Esophagus (tissue), 2 donors: Measurements from ENCODE around the gene MAP3K15. TPM values are rescaled to one million over a fixed set of nuclear protein-coding genes. Genes with fewer than 3 reads are reported as not detected.

Experiments used
- H3K27ac ChIP-seq, 2 donors: one replicate each; pipeline ENCODE4 v1.5.1; 2013; ENCODE audit warnings: low read depth in 2 of 2, mild to moderate bottlenecking in 2 of 2, inconsistent platforms in 1 of 2, low read length in 1 of 2, moderate library complexity in 1 of 2
- H3K27me3 ChIP-seq, 2 donors: one replicate each; pipeline ENCODE4 v1.6.1; 2013; ENCODE audit warnings: low read length in 2 of 2, control low read depth in 1 of 2, mild to moderate bottlenecking in 1 of 2; ENCODE audit not compliant: insufficient read depth in 2 of 2, control insufficient read depth in 1 of 2
- H3K36me3 ChIP-seq, 2 donors: one replicate each; pipeline ENCODE4 v1.6.1; 2013; ENCODE audit warnings: low read length in 1 of 2; ENCODE audit not compliant: control insufficient read depth in 2 of 2, insufficient read depth in 2 of 2
- H3K4me1 ChIP-seq, 2 donors: one replicate each; pipeline ENCODE4 v1.6.1; 2013; ENCODE audit warnings: low read length in 1 of 2; ENCODE audit not compliant: control insufficient read depth in 2 of 2, insufficient read depth in 2 of 2
- H3K4me3 ChIP-seq, 2 donors: one replicate each; pipeline ENCODE4 v1.5.1; 2013; ENCODE audit warnings: low read length in 2 of 2, mild to moderate bottlenecking in 2 of 2, low read depth in 1 of 2, moderate library complexity in 1 of 2
- H3K9me3 ChIP-seq, 2 donors: one replicate each; pipeline ENCODE4 v1.6.1; 2013; ENCODE audit warnings: mild to moderate bottlenecking in 2 of 2, low read depth in 1 of 2, low read length in 1 of 2, moderate library complexity in 1 of 2; ENCODE audit not compliant: control insufficient read depth in 2 of 2, insufficient read depth in 1 of 2
- WGBS, 2 donors: extraction: QIAGEN DNeasy Blood & Tissue Kit; methylation state at CpG; one replicate each; pipeline ENCODE4 v1.1.7; 2013; 5-methylcytosine and 5-hydroxymethylcytosine counted together
- polyA plus RNA-seq, 2 donors: library from polyadenylated mRNA; stranded (reverse); fragments of 200-250 nt; gene quantifications; one replicate each; pipeline ENCODE4 v1.2.3, GENCODE V29; 2013
- donor health status: healthy with polysubstance abuse.
- donor health status: Bipolar disorder and iron deficiency.

Gene MAP3K15
- polyA plus RNA-seq, 2 donors: 0.04 to 0.06 TPM

DNA sequence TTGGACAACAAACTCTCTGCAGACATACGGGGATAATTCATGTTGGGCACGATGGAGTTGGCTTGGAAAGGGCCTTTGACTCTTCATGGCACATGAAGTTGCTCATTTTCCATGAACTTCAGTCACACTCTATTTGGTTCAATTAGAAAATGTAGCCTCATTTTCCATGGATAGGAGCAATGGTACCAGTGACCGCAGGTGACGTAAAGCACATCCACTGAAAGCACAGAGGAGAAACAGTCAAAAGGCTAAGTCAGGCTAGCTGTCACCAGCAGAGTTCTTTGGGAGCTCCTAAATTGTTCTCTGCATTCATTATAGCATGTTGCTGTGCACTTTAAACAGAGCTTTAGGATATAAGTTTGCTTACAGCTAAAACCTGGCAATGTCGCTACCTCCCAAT is 39.9 kb upstream of the MAP3K15 start:
- Histone ChIP-seq H3K36me3 (no peaks in the 10 kb centered on the region), H3K4me1 (no peaks in the 10 kb centered on the region), H3K27ac (no peak overlapping the region), H3K27me3 (no peaks in the 10 kb centered on the region), H3K4me3 (no peak overlapping the region), H3K9me3 (no peaks in the 10 kb centered on the region)
- WGBS, 2 donors: 83 to 87% methylated on average over 5 of the region's 5 CpGs

DNA sequence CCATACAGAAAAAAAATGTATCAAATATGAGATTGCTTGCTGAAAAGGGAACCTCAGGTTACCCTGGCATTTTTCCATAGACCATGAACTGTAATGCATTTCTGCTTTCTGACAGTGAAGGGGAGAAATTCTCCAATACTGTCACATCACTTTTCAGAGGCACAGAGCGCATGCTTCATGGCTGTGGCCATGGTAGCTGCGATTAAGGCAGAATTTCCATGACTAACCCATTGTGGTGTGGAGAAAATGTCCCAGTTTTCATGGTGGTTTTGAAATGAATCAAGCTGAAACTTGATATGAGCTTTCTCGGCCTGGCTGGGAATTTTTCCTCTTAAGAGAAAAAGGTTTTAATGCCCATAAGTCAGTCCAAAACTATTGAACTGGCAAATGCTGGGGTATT is 39.5 kb upstream of the MAP3K15 start:
- 62 to 72% methylated on average over 3 of the region's 3 CpGs for WGBS, 2 donors
- Histone ChIP-seq H3K36me3 (no peaks in the 10 kb centered on the region), H3K4me3 (no peak overlapping the region), H3K27ac (no peak overlapping the region), H3K9me3 (no peaks in the 10 kb centered on the region), H3K27me3 (no peaks in the 10 kb centered on the region), H3K4me1 (no peaks in the 10 kb centered on the region)

DNA sequence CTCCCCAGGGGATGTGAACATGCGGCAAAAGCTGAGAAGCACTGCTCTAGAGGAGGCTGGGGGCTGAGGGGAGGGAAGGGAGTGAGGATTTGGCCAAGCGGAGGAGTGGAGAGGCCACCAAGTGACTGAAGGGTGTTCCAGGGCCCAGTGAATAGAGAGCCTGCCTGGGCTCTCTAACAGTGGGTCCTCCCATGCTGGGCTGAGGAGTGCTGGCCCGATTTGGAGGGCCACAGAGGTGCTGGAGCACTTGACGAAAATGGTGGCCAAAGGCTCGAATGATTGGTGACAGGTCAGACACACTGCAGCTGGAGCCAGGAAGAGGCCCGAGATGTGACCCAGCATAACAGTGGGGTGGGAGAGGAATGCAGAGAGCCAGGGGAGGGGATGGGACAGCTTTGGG is 37.5 kb upstream of the MAP3K15 start:
- WGBS, 2 donors: 85 to 92% methylated on average over 6 of the region's 6 CpGs
- no peaks in the 10 kb centered on the region for H3K9me3 ChIP-seq
- no peaks in the 10 kb centered on the region for H3K36me3 ChIP-seq

DNA sequence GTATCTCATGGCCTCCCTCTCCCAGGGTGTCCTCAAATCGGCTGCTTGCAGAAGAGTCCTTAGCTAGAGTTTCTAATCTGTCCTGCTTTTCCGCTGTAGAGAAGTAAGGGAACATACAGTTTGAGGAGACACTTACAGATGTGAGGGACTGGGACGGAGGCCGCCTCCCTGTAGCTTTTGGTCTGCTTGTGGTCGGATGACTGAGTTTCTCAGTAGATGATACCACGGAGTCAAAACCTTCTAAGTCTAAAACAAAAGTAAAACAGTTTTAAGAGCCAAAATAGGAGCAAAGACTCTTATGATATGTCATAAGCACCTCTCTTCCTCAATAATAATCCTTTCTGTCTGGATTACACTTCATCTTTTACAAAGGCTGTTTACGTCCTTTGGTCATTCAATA is 34.5 kb upstream of the MAP3K15 start:
- Histone ChIP-seq H3K27ac (no peak overlapping the region), H3K36me3 (no peaks in the 10 kb centered on the region), H3K9me3 (no peaks in the 10 kb centered on the region), H3K4me3 (no peak overlapping the region), H3K27me3 (no peaks in the 10 kb centered on the region), H3K4me1 (no peaks in the 10 kb centered on the region)
- 86 to 88% methylated on average over 7 of the region's 7 CpGs for WGBS, 2 donors

More for the DNA sequence above, 37.5 kb upstream of the MAP3K15 start:
- no peaks in the 10 kb centered on the region for H3K4me1 ChIP-seq
- H3K27ac ChIP-seq: no peak overlapping the region
- no peak overlapping the region for H3K4me3 ChIP-seq
- H3K27me3 ChIP-seq: no peaks in the 10 kb centered on the region

DNA sequence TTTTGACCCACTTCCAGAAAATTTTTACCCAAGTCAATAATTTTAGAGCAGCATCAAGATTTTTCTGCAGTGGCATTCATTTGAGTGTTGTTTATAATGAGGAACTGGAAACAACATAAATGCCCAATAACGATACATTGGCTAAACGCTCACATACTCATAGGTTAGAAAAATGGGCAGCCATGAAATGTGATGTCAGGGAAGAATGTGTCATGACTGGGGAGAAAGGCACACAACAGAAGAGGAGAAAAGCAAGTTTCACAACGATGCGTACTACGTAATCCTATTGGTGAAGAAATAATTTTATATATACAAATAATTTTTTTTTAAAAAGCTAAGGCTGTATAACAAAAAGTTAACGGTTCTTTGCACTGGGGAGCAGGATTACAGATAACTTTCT is 33.6 kb upstream of the MAP3K15 start:
- H3K9me3 ChIP-seq: no peaks in the 10 kb centered on the region
- no peaks in the 10 kb centered on the region for H3K36me3 ChIP-seq
- no peak overlapping the region for H3K4me3 ChIP-seq
- no peaks in the 10 kb centered on the region for H3K27me3 ChIP-seq
- WGBS, 2 donors: 90 to 93% methylated on average over 6 of the region's 6 CpGs
- no peaks in the 10 kb centered on the region for H3K4me1 ChIP-seq
- H3K27ac ChIP-seq: no peak overlapping the region

DNA sequence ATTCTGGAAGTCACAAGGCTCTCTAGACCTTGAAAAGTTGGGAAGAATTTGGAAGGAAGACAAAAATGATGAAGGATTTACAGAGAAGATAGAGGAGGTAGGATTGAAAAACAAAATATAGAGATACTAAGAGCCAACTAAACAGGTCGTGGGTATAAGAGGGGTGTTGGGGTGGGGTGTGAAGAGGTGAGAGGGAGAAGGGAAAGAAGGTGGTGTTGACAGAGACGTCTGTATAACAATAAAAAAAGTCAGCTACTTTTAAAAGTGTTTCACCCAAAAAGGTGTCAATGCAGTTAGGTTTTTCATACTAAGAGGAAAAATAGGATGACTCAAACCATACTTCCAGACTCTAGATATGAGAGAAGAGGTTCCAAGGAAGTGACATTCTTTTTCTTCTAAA is 33.0 kb upstream of the MAP3K15 start:
- Histone ChIP-seq H3K27ac (no peak overlapping the region), H3K4me1 (no peaks in the 10 kb centered on the region), H3K9me3 (no peaks in the 10 kb centered on the region), H3K27me3 (no peaks in the 10 kb centered on the region), H3K4me3 (no peak overlapping the region), H3K36me3 (no peaks in the 10 kb centered on the region)
- 51 to 73% methylated on average over 2 of the region's 2 CpGs for WGBS, 2 donors

DNA sequence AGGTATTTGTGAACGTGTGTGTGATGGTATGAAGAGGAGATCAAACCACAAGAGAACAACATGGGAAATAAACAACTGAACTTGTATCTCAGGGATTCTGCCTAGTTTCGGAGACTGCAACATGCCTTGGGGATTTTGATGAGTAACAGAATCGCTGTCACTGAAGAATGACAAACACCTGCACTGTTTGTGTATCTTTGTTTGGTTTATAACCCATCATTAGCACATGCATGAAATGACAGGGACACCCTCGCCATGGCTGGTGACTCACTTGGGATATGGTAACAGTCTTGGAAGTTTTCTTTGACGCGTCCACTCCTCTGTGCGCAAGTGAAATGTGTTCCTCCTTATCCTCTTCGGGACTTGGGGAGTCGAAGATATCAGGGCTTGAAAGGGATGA is 30.3 kb upstream of the MAP3K15 start:
- Histone ChIP-seq H3K4me3 (no peak overlapping the region), H3K36me3 (peaks cover 0 to 3% of the 10 kb centered on the region in 2 donors), H3K9me3 (no peaks in the 10 kb centered on the region), H3K27ac (no peak overlapping the region), H3K27me3 (no peaks in the 10 kb centered on the region), H3K4me1 (no peaks in the 10 kb centered on the region)
- WGBS, 2 donors: 83 to 86% methylated on average over 9 of the region's 9 CpGs

DNA sequence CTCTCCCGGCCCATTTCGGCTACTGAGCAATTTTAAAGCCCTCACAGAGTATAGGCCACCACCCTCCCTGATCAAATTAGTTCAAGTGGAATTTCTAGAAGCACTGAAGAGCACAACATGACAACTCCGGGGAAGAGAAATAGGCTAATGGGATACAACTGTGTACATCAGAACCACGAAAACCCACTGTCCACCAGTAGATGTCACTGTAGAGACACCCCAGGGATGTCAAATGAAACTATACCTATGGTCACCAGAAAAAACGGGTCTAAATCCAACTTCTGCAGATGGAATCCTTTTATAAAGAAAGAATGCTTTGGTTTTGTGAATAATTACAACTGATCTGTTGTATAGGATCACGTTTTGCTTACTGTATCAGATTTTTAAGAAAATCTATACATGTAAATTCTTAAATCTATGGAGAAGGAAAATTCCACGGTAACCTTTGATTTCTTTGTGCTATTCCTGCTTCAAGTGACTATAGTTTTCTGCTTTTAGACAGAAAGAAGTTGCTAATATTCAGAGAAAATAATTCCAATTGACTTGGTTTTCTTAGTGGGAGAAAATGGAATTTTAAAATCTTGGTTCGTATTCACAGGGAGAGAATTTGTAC is 29.5 kb upstream of the MAP3K15 start:
- Histone ChIP-seq H3K4me3 (no peak overlapping the region), H3K9me3 (no peaks in the 10 kb centered on the region), H3K36me3 (peaks cover 0 to 3% of the 10 kb centered on the region in 2 donors), H3K27ac (no peak overlapping the region), H3K4me1 (no peaks in the 10 kb centered on the region), H3K27me3 (no peaks in the 10 kb centered on the region)
- 38 to 41% methylated on average over 8 of the region's 8 CpGs for WGBS, 2 donors

DNA sequence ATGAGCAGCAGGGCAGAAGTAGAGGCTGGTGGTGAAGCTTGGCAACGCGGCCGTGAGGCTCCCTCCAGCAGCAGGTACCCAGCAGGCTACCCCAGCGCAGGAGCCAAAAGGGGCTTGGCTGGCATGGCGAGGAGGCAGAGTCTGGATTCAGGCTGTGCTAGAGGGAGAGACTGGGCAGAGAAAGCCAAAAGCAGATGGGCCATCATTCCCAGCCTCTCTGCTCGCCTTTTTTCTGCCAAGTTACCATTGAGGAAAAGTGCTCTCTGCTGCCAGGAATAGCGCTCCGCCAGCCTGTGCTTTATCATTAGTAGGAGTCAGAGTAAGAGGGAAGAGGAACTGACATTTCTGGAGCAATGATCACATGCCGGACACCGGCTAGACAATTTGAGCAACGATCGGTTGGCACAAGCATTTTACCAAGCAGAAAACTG is 28.7 kb upstream of the MAP3K15 start:
- no peaks in the 10 kb centered on the region for H3K4me1 ChIP-seq
- no peaks in the 10 kb centered on the region for H3K9me3 ChIP-seq
- no peak overlapping the region for H3K4me3 ChIP-seq
- no peak overlapping the region for H3K27ac ChIP-seq
- peaks cover 0 to 3% of the 10 kb centered on the region in 2 donors for H3K36me3 ChIP-seq
- WGBS, 2 donors: 91 to 94% methylated on average over 9 to 12 of the region's 12 CpGs
- no peaks in the 10 kb centered on the region for H3K27me3 ChIP-seq

DNA sequence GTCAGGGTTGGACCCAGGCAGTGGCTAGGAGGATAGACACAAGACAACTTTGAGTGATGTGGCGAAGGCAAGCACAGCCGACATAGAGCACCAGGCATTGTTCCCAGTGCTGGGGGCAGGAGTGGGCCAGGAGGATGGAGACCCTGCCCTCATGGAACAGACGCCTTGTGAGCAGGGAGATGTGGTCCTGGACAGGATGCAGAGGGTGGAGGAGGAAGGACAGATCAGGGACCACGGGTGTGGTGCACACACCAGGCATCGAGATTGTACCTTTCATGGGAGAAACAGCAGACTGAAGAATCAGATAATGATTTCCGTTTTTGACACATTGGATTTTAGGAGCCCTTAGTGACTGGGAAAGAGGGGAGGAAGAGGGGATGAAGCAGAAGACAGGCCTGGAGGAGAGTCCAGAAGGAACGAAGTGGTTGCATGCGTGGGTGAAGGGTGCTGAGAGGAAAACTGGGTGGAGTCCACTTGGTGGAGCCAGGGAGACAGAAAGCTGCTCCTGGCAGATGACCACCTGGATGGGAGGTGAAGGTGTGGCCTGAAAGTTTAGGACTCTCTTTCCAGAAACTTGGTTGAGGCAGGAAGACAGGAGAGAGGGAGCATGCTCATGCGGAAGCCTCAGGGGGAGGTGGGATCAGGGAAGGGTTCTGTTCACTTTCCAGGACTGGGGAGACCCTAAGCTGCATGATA is 27.9 kb upstream of the MAP3K15 start:
- Histone ChIP-seq H3K27ac (no peak overlapping the region), H3K4me3 (no peak overlapping the region), H3K9me3 (no peaks in the 10 kb centered on the region), H3K27me3 (no peaks in the 10 kb centered on the region), H3K36me3 (peaks cover 0 to 3% of the 10 kb centered on the region in 2 donors), H3K4me1 (no peaks in the 10 kb centered on the region)
- WGBS, 2 donors: 72 to 86% methylated on average over 9 of the region's 9 CpGs
